H1 (cell line): Measurements from ENCODE around the gene ATG7. TPM values are rescaled to one million over a fixed set of nuclear protein-coding genes. Genes with fewer than 3 reads are reported as not detected.

ENCODE experiments used
- BCL11A ChIP-seq, 2 experiments: IDR thresholded peaks; one replicate each; pipeline ENCODE4 v1.6.1; 2011; ENCODE audit warnings: low read depth in 2 of 2, low read length in 2 of 2, mild to moderate bottlenecking in 2 of 2
- CHD1 ChIP-seq: IDR thresholded peaks from 2 replicates; pipeline ENCODE4 v1.6.1; 2012; ENCODE audit warnings: low read depth, low read length, improper control_type of control experiment
- CTBP2 ChIP-seq: IDR thresholded peaks from 2 replicates; pipeline ENCODE4 v1.7.0; 2011; ENCODE audit warnings: borderline replicate concordance, mild to moderate bottlenecking, moderate library complexity, mixed read lengths, low read length; ENCODE audit not compliant: insufficient read depth, insufficient read length
- POLR2AphosphoS5 ChIP-seq: IDR thresholded peaks from 2 replicates; pipeline ENCODE4 v1.6.1; 2011; ENCODE audit warnings: low read depth, low read length
- RFX5 ChIP-seq: IDR thresholded peaks from 2 replicates; pipeline ENCODE4 v1.6.1; 2011; ENCODE audit warnings: low read depth, low read length, improper control_type of control experiment, borderline replicate concordance
- SIRT6 ChIP-seq: IDR thresholded peaks from one replicate; pipeline ENCODE4 v1.7.1; 2012; ENCODE audit warnings: low read length, inconsistent platforms
- SP4 ChIP-seq: IDR thresholded peaks from 2 replicates; pipeline ENCODE4 v1.6.1; 2012; ENCODE audit warnings: low read length, inconsistent platforms
- polyA plus RNA-seq, 7 experiments: library from polyadenylated mRNA; depleted of rRNA in 3 of 7; stranded (reverse) in 5 of 7; unstranded in 2 of 7; fragments of >200 nt in 5 of 7; fragments of 200-250 nt in 2 of 7; gene quantifications; 1 replicate in 5 of 7; 2 replicates in 1 of 7; 4 replicates in 1 of 7; pipeline versions ENCODE4 v1.2.1 to v1.2.3, GENCODE V29; 2011 to 2013; ENCODE audit warnings: missing spikeins in 2 of 7, mixed read lengths in 2 of 7
- total RNA-seq: library from RNA; stranded (reverse); fragmentation: NEBNext Ultra II Directional; extraction: Animal tissue kit (Norgen Biotek cat#: 25700); gene quantifications from 2 replicates; pipeline ENCODE4 v1.2.1, GENCODE V29; 2021
- TF ChIP-seq, protein P1 (sequence below): IDR thresholded peaks from 2 replicates; pipeline ENCODE4 v1.6.1; 2012; ENCODE audit warnings: inconsistent platforms
- TF ChIP-seq, protein P2 (sequence below): IDR thresholded peaks from 2 replicates; pipeline ENCODE4 v1.6.1; 2012; ENCODE audit warnings: inconsistent platforms

The ATG7 gene
- total and polyA plus RNA-seq, 2 of the 8 experiments (the other 6 are each of a cell fraction or from before 2014, with no cell fraction given), result 15.0 to 19.1 TPM

GRCh38 chr3:11589706-11590105, 317.5 kb downstream of the ATG7 start (continued):
- no peak for TF ChIP-seq RFX5
- TF ChIP-seq, protein P1, sequence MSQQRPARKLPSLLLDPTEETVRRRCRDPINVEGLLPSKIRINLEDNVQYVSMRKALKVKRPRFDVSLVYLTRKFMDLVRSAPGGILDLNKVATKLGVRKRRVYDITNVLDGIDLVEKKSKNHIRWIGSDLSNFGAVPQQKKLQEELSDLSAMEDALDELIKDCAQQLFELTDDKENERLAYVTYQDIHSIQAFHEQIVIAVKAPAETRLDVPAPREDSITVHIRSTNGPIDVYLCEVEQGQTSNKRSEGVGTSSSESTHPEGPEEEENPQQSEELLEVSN, result no peak
- TF ChIP-seq, protein P2, sequence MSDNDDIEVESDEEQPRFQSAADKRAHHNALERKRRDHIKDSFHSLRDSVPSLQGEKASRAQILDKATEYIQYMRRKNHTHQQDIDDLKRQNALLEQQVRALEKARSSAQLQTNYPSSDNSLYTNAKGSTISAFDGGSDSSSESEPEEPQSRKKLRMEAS, result no peak
- no peak for TF ChIP-seq BCL11A (IDR thresholded peaks at IDR 0.05; ENCODE audit: low read depth in 2 of 2, low read length in 2 of 2)
- TF ChIP-seq POLR2AphosphoS5, result no peak
- no peak for TF ChIP-seq SP4
- no peak for TF ChIP-seq CTBP2
- TF ChIP-seq SIRT6, result no peak
- TF ChIP-seq CHD1, result no peak
- TF ChIP-seq, all 59 proteins: peak for 0
